ENCODE measurements around the gene PLEKHJ1. TPM values are rescaled to one million over a fixed set of nuclear protein-coding genes. Genes with fewer than 3 reads are reported as not detected.
A peak's percentile ranks its signal among the peaks of the same experiment; 100 is the strongest.

The PLEKHJ1 gene
- total and polyA plus RNA-seq, 2 experiments from 2014 or later: 255 to 342 TPM

GRCh38 chr19:2255112-2255845, 19.1 kb upstream of the PLEKHJ1 start:
- Histone ChIP-seq H3K9me3 (ENCODE audit: low read depth) (no peaks in the 10 kb centered on the region), H3K36me3 (no peaks in the 10 kb centered on the region), H3K27me3 (peaks cover 24% of the 10 kb centered on the region), H3K4me3 (no peak overlapping the region), H3K4me1 (ENCODE audit: low read depth) (peaks cover 3% of the 10 kb centered on the region), H3K27ac (no peak overlapping the region)
- TF ChIP-seq CTCF (IDR thresholded peaks at IDR 0.05; ENCODE audit: low read depth, low read length): no peak
- no peak for DNase-seq (ENCODE audit: low read depth in 1 of 2, low spot score in 1 of 2)

- Histone ChIP-seq H3K4me1 (ENCODE audit: low read depth) (peaks cover 3% of the 10 kb centered on the region), H3K4me3 (no peak overlapping the region)
Measured at GRCh38 chr19:2254064-2254872, 18.1 kb upstream of the PLEKHJ1 start.

GRCh38 chr19:2253106-2254063, 17.3 kb upstream of the PLEKHJ1 start:
- DNase-seq (ENCODE audit: low read depth in 1 of 2, low spot score in 1 of 2): peak in 1 of 2 donors; percentile 59
- no peak overlapping the region for H3K27ac ChIP-seq
- H3K4me3 ChIP-seq: peak overlapping the region; percentile 22
- no peaks in the 10 kb centered on the region for H3K36me3 ChIP-seq
- no peaks in the 10 kb centered on the region for H3K9me3 ChIP-seq (ENCODE audit: low read depth)
- peaks cover 24% of the 10 kb centered on the region for H3K27me3 ChIP-seq
- TF ChIP-seq CTCF (IDR thresholded peaks at IDR 0.05; ENCODE audit: low read depth, low read length): peak; percentile 19
- peaks cover 3% of the 10 kb centered on the region for H3K4me1 ChIP-seq (ENCODE audit: low read depth)

More at GRCh38 chr19:2254064-2254872, 18.1 kb upstream of the PLEKHJ1 start:
- Histone ChIP-seq H3K9me3 (ENCODE audit: low read depth) (no peaks in the 10 kb centered on the region), H3K36me3 (no peaks in the 10 kb centered on the region), H3K27me3 (peaks cover 24% of the 10 kb centered on the region), H3K27ac (no peak overlapping the region)
- peak; percentile 66 for TF ChIP-seq CTCF (IDR thresholded peaks at IDR 0.05; ENCODE audit: low read depth, low read length)
- peak; percentile 59 to 76 for DNase-seq (ENCODE audit: low read depth in 1 of 2, low spot score in 1 of 2)

GRCh38 chr19:2252797-2253105, 16.6 kb upstream of the PLEKHJ1 start:
- no peak for TF ChIP-seq CTCF (IDR thresholded peaks at IDR 0.05; ENCODE audit: low read depth, low read length)
- no peak overlapping the region for H3K27ac ChIP-seq
- H3K36me3 ChIP-seq: peaks cover 3% of the 10 kb centered on the region
- no peak for DNase-seq (ENCODE audit: low read depth in 1 of 2, low spot score in 1 of 2)
- peaks cover 3% of the 10 kb centered on the region for H3K4me1 ChIP-seq (ENCODE audit: low read depth)
- no peaks in the 10 kb centered on the region for H3K9me3 ChIP-seq (ENCODE audit: low read depth)
- no peak overlapping the region for H3K4me3 ChIP-seq
- H3K27me3 ChIP-seq: peaks cover 24% of the 10 kb centered on the region
